SK-N-SH (cell line): ENCODE results near the gene IGFBP7. TPM values are rescaled to one million over a fixed set of nuclear protein-coding genes. Genes with fewer than 3 reads are reported as not detected.

Experiments
- CTCF ChIA-PET: fragments of 300-600, 350-600 bp; formaldehyde crosslinking; extraction: SDS; loops from one replicate; lab custom pipeline; 2021; lab: Yijun Ruan, JAX
- POLR2A ChIA-PET: fragments of 350-600 bp; sonication (Branson Sonifier 250); formaldehyde crosslinking; extraction: SDS; loops from one replicate; lab custom pipeline; 2020; ENCODE audit warnings: antibody characterized with exemption, inconsistent platforms; lab: Yijun Ruan, JAX
- DNase-seq: peaks from one replicate; pipeline ENCODE4 v3.0.0; 2012
- H2AFZ ChIP-seq: fragments of 200-600 bp; sonication (generic); 2 replicates; pipeline ENCODE4 v1.8.1; 2016; ENCODE audit warnings: antibody characterized with exemption, mild to moderate bottlenecking, low read depth
- H3F3A ChIP-seq: fragments of 200-600 bp; sonication (generic); replicated peaks from 2 replicates; pipeline ENCODE3; 2016; ENCODE audit warnings: antibody characterized with exemption, mild to moderate bottlenecking; ENCODE audit not compliant: insufficient read depth
- H3K27ac ChIP-seq, 2 experiments: fragments of 200-500 bp in 1 of 2; fragments of 200-600 bp in 1 of 2; sonication (Bioruptor generic) in 1 of 2; sonication (generic), shearing (Covaris generic) in 1 of 2; 2 replicates each; pipeline versions ENCODE4 v1.5.1 to v1.6.1; 2014 to 2016; ENCODE audit warnings: low read depth in 2 of 2, inconsistent platforms in 1 of 2, low read length in 1 of 2, mild to moderate bottlenecking in 1 of 2, mixed read lengths in 1 of 2
- H3K27me3 ChIP-seq: fragments of 200-600 bp; sonication (generic), shearing (Covaris generic); 2 replicates; pipeline ENCODE4 v1.6.1; 2016; ENCODE audit warnings: mixed run types; ENCODE audit not compliant: insufficient read depth
- H3K36me3 ChIP-seq, 2 experiments: fragments of 200-500 bp in 1 of 2; fragments of 200-600 bp in 1 of 2; sonication (Bioruptor generic) in 1 of 2; sonication (generic) in 1 of 2; replicated peaks in 1 of 2; 2 replicates each; pipeline versions ENCODE3 to v1.5.1; 2014 to 2016; ENCODE audit warnings: low read length in 1 of 2, mild to moderate bottlenecking in 1 of 2; ENCODE audit not compliant: insufficient read depth in 2 of 2, control insufficient read depth in 1 of 2
- H3K4me1 ChIP-seq, 2 experiments: fragments of 200-500 bp in 1 of 2; fragments of 200-600 bp in 1 of 2; sonication (Bioruptor generic) in 1 of 2; sonication (generic), shearing (Covaris generic) in 1 of 2; 2 replicates each; pipeline versions ENCODE4 v1.5.1 to v1.6.1; 2014 to 2016; ENCODE audit warnings: low read depth in 1 of 2, low read length in 1 of 2, mixed run types in 1 of 2; ENCODE audit not compliant: insufficient read depth in 2 of 2, control insufficient read depth in 1 of 2
- H3K4me2 ChIP-seq: fragments of 200-600 bp; sonication (generic), shearing (Covaris generic); 2 replicates; pipeline ENCODE4 v1.6.1; 2017; ENCODE audit warnings: mixed run types
- H3K4me3 ChIP-seq, 2 experiments: fragments of 200-500 bp in 1 of 2; fragments of 200-600 bp in 1 of 2; sonication (Bioruptor generic) in 1 of 2; sonication (generic), shearing (Covaris generic) in 1 of 2; 2 replicates each; pipeline versions ENCODE4 v1.5.1 to v1.8.1; 2014 to 2016; ENCODE audit warnings: low read depth in 2 of 2, inconsistent platforms in 1 of 2, low read length in 1 of 2, mild to moderate bottlenecking in 1 of 2, mixed read lengths in 1 of 2, moderate library complexity in 1 of 2
- H3K79me2 ChIP-seq: fragments of 200-600 bp; sonication (generic); 2 replicates; pipeline ENCODE4 v1.8.1; 2017; ENCODE audit warnings: mild to moderate bottlenecking; ENCODE audit not compliant: insufficient read depth
- H3K9ac ChIP-seq: fragments of 200-600 bp; sonication (generic); 2 replicates; pipeline ENCODE4 v1.6.1; 2017; ENCODE audit warnings: mixed run types
- H3K9me2 ChIP-seq: fragments of 200-600 bp; sonication (generic); 2 replicates; pipeline ENCODE4 v1.6.1; 2017; ENCODE audit warnings: mixed run types
- H3K9me3 ChIP-seq: fragments of 200-600 bp; sonication (generic); 2 replicates; pipeline ENCODE4 v1.6.1; 2017; ENCODE audit warnings: mixed run types, mild to moderate bottlenecking, moderate library complexity
- H4K20me1 ChIP-seq: fragments of 200-600 bp; sonication (generic); 2 replicates; pipeline ENCODE4 v1.6.1; 2017; ENCODE audit warnings: mild to moderate bottlenecking, mixed run types; ENCODE audit not compliant: insufficient read depth
- ELF1 ChIP-seq: IDR thresholded peaks from 2 replicates; pipeline ENCODE4 v1.4.0; 2012
- EP300 ChIP-seq, 2 experiments: IDR thresholded peaks; 2 replicates each; pipeline versions ENCODE4 v1.4.0 to v1.6.1; 2012; ENCODE audit warnings: borderline replicate concordance in 1 of 2, low read depth in 1 of 2, low read length in 1 of 2
- EZH2phosphoT487 ChIP-seq: fragments of 200-600 bp; sonication (generic); IDR thresholded peaks from 2 replicates; pipeline ENCODE4 v1.6.1; 2017; ENCODE audit warnings: low read depth, mixed run types, mild to moderate bottlenecking, antibody characterized with exemption, moderate library complexity, borderline replicate concordance
- FOSL2 ChIP-seq: IDR thresholded peaks from 2 replicates; pipeline ENCODE4 v1.4.0; 2012; ENCODE audit warnings: low read depth, mild to moderate bottlenecking, moderate library complexity, borderline replicate concordance
- FOXM1 ChIP-seq: IDR thresholded peaks from 2 replicates; pipeline ENCODE4 v1.4.0; 2012; ENCODE audit warnings: low read depth, mild to moderate bottlenecking
- GABPA ChIP-seq: IDR thresholded peaks from 2 replicates; pipeline ENCODE4 v1.4.0; 2012; ENCODE audit warnings: low read depth, mild to moderate bottlenecking
- IRF3 ChIP-seq: fragments of 150-350 bp; IDR thresholded peaks from 2 replicates; pipeline ENCODE4 v1.6.1; 2016; ENCODE audit warnings: mild to moderate bottlenecking, low read depth, low read length
- JUND ChIP-seq: IDR thresholded peaks from 2 replicates; pipeline ENCODE4 v1.4.0; 2012
- MAX ChIP-seq: IDR thresholded peaks from 2 replicates; pipeline ENCODE4 v1.4.0; 2012; ENCODE audit warnings: low read depth
- MXI1 ChIP-seq: IDR thresholded peaks from 2 replicates; pipeline ENCODE4 v1.6.1; 2012; ENCODE audit warnings: mild to moderate bottlenecking, low read depth, low read length, improper control_type of control experiment
- POLR2AphosphoS5 ChIP-seq: IDR thresholded peaks from 2 replicates; pipeline ENCODE4 v1.6.1; 2012; ENCODE audit warnings: low read depth, low read length
- RAD21 ChIP-seq: IDR thresholded peaks from 2 replicates; pipeline ENCODE4 v1.6.1; 2012; ENCODE audit warnings: mild to moderate bottlenecking, low read length
- RXRA ChIP-seq: IDR thresholded peaks from 2 replicates; pipeline ENCODE4 v1.4.0; 2012; ENCODE audit warnings: low read depth, mild to moderate bottlenecking, borderline replicate concordance
- SMC3 ChIP-seq: IDR thresholded peaks from 2 replicates; pipeline ENCODE4 v1.6.1; 2012; ENCODE audit warnings: low read depth, low read length, improper control_type of control experiment
- TAF1 ChIP-seq: IDR thresholded peaks from 2 replicates; pipeline ENCODE4 v1.6.1; 2012; ENCODE audit warnings: low read depth, mild to moderate bottlenecking, low read length, moderate library complexity, borderline replicate concordance
- YY1 ChIP-seq: IDR thresholded peaks from 2 replicates; pipeline ENCODE4 v1.4.0; 2012; ENCODE audit warnings: low read depth, mild to moderate bottlenecking
- WGBS: methylation state at CpG from one replicate; pipeline ENCODE4 v1.1.6; 2017; ENCODE audit warnings: low lambda C conversion rate; 5-methylcytosine and 5-hydroxymethylcytosine counted together
- polyA plus RNA-seq, 3 experiments: library from polyadenylated mRNA; depleted of rRNA; stranded (reverse); fragments of >200 nt; gene quantifications; 2 replicates each; pipeline ENCODE4 v1.2.3, GENCODE V29; 2012
- TF ChIP-seq, protein P1 (sequence below): fragments of 200-600 bp; sonication (generic); IDR thresholded peaks from 2 replicates; pipeline ENCODE4 v1.6.1; 2017; ENCODE audit warnings: antibody characterized with exemption, mild to moderate bottlenecking, moderate library complexity
- TF ChIP-seq, protein P2 (sequence below): IDR thresholded peaks from 2 replicates; pipeline ENCODE4 v1.4.0; 2012; ENCODE audit warnings: low read depth, borderline replicate concordance

The IGFBP7 gene
- polyA plus RNA-seq, 1 of the 3 experiments (the other 2 are of a cell fraction): 0.38 TPM

GRCh38 chr4:57158762-57159161 is 48.6 kb upstream of the IGFBP7 start (continued):
- TF ChIP-seq YY1: no peak

- H3K9me2 ChIP-seq: no peaks in the 10 kb centered on the region
- peak; percentile 42 for DNase-seq
- 47% methylated on average over 2 of the region's 2 CpGs for WGBS
- H3K79me2 ChIP-seq: no peaks in the 10 kb centered on the region
- no peak overlapping the region for H3K4me2 ChIP-seq
- H2AFZ ChIP-seq: 0 out of 2 replicates have a peak overlapping the region, but pooled peaks have one; percentile 32
- peaks cover under 1 to 23% of the 10 kb centered on the region in 2 experiments for H3K4me1 ChIP-seq
- H3F3A ChIP-seq: no peaks in the 10 kb centered on the region
- ChIA-PET CTCF (interaction anchor here (0.6 to 3.4 kb wide), 9 partner anchors 37 to 284 kb away, joined by 3 to 42 read pairs (median 3); no protein-coding TSS in a partner anchor), POLR2A (no interaction called here)
- H3K9ac ChIP-seq: no peak overlapping the region
- TF ChIP-seq POLR2AphosphoS5 (no peak), RAD21 (peak; percentile 49)
- TF ChIP-seq, protein P1, sequence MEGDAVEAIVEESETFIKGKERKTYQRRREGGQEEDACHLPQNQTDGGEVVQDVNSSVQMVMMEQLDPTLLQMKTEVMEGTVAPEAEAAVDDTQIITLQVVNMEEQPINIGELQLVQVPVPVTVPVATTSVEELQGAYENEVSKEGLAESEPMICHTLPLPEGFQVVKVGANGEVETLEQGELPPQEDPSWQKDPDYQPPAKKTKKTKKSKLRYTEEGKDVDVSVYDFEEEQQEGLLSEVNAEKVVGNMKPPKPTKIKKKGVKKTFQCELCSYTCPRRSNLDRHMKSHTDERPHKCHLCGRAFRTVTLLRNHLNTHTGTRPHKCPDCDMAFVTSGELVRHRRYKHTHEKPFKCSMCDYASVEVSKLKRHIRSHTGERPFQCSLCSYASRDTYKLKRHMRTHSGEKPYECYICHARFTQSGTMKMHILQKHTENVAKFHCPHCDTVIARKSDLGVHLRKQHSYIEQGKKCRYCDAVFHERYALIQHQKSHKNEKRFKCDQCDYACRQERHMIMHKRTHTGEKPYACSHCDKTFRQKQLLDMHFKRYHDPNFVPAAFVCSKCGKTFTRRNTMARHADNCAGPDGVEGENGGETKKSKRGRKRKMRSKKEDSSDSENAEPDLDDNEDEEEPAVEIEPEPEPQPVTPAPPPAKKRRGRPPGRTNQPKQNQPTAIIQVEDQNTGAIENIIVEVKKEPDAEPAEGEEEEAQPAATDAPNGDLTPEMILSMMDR: peak; percentile 29; the same call in 1 of the 2 replicates
- H3K27me3 ChIP-seq: no peaks in the 10 kb centered on the region
- no peaks in the 10 kb centered on the region for H4K20me1 ChIP-seq
- H3K27ac ChIP-seq: peak overlapping the region; percentile 39 to 82; a peak in 2 of 4 replicates
- H3K9me3 ChIP-seq: no peaks in the 10 kb centered on the region
- H3K4me3 ChIP-seq: no peak overlapping the region
- no peaks in the 10 kb centered on the region for H3K36me3 ChIP-seq
Measured at GRCh38 chr4:57158221-57158620, 48.0 kb upstream of the IGFBP7 start.

GRCh38 chr4:57157596-57158137 is 47.5 kb upstream of the IGFBP7 start:
- Histone ChIP-seq H3K36me3 (no peaks in the 10 kb centered on the region), H3K9me3 (no peaks in the 10 kb centered on the region), H4K20me1 (no peaks in the 10 kb centered on the region), H2AFZ (peak overlapping the region; percentile 63; the same call in 1 of the 2 replicates), H3K4me2 (0 out of 2 replicates have a peak overlapping the region, but pooled peaks have one; percentile 6), H3K79me2 (no peaks in the 10 kb centered on the region), H3K4me1 (peaks cover 0 to 23% of the 10 kb centered on the region in 2 experiments), H3F3A (no peaks in the 10 kb centered on the region), H3K9me2 (no peaks in the 10 kb centered on the region), H3K27ac (peak overlapping the region; percentile 39 to 82; a peak in 2 of 4 replicates), H3K27me3 (no peaks in the 10 kb centered on the region), H3K4me3 (no peak overlapping the region; a peak in 1 of 4 replicates), H3K9ac (no peak overlapping the region)
- ChIA-PET POLR2A (no interaction called here), CTCF (interaction anchor here (0.6 to 3.4 kb wide), 10 partner anchors 13 to 285 kb away, joined by 3 to 42 read pairs (median 4); no protein-coding TSS in a partner anchor)
- DNase-seq: peak; percentile 48
- 22% methylated on average over 8 of the region's 8 CpGs for WGBS
- no peak for TF ChIP-seq TAF1
- TF ChIP-seq FOSL2: no peak
- TF ChIP-seq GABPA: no peak
- no peak for TF ChIP-seq ELF1
- TF ChIP-seq RXRA: no peak
- peak; percentile 28; the same call in 1 of the 2 replicates for TF ChIP-seq MXI1
- TF ChIP-seq MAX: no peak
- TF ChIP-seq RAD21: 0 out of 2 replicates have a peak, but pooled peaks have one; percentile 8
- TF ChIP-seq SMC3: no peak
- TF ChIP-seq EZH2phosphoT487: no peak
- no peak for TF ChIP-seq JUND
- no peak for TF ChIP-seq FOXM1
- TF ChIP-seq, protein P2, sequence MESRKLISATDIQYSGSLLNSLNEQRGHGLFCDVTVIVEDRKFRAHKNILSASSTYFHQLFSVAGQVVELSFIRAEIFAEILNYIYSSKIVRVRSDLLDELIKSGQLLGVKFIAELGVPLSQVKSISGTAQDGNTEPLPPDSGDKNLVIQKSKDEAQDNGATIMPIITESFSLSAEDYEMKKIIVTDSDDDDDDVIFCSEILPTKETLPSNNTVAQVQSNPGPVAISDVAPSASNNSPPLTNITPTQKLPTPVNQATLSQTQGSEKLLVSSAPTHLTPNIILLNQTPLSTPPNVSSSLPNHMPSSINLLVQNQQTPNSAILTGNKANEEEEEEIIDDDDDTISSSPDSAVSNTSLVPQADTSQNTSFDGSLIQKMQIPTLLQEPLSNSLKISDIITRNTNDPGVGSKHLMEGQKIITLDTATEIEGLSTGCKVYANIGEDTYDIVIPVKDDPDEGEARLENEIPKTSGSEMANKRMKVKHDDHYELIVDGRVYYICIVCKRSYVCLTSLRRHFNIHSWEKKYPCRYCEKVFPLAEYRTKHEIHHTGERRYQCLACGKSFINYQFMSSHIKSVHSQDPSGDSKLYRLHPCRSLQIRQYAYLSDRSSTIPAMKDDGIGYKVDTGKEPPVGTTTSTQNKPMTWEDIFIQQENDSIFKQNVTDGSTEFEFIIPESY: no peak
- peak in 1 of 2 experiments; percentile 49; a peak in 2 of 4 replicates for TF ChIP-seq EP300 (IDR thresholded peaks at IDR 0.05; ENCODE audit: borderline replicate concordance in 1 of 2, low read depth in 1 of 2, low read length in 1 of 2)
- no peak for TF ChIP-seq IRF3
